Gastroesophageal sphincter (tissue), 4 donors: ENCODE measurements around the gene FNDC3B. TPM values are rescaled to one million over a fixed set of nuclear protein-coding genes. Genes with fewer than 3 reads are reported as not detected.

Source experiments
- ATAC-seq: fragments of 150-250 bp; one replicate; pipeline ENCODE4 v1.9.1; 2016; ENCODE audit warnings: mild to moderate bottlenecking, moderate library complexity
- H3K27ac ChIP-seq, 4 donors: fragments of 200-600 bp; sonication (generic) in 3 of 4; 1 replicate in 3 of 4; 2 replicates in 1 of 4; pipeline ENCODE4 v1.5.1; 2016 to 2019
- H3K27me3 ChIP-seq: fragments of 200-600 bp; sonication (generic); one replicate; pipeline ENCODE4 v1.5.1; 2019
- H3K36me3 ChIP-seq, 2 donors: fragments of 200-600 bp; sonication (generic); one replicate each; pipeline ENCODE4 v1.5.1; 2019; ENCODE audit warnings: control low read depth in 1 of 2
- H3K4me1 ChIP-seq, 3 donors: fragments of 200-600 bp; sonication (generic); 1 replicate in 2 of 3; 2 replicates in 1 of 3; pipeline ENCODE4 v1.5.1; 2016 to 2019; ENCODE audit warnings: control low read depth in 2 of 3
- H3K4me3 ChIP-seq, 2 donors: fragments of 200-600 bp; sonication (generic); one replicate each; pipeline ENCODE4 v1.5.1; 2019; ENCODE audit warnings: mild to moderate bottlenecking in 1 of 2, moderate library complexity in 1 of 2
- H3K9me3 ChIP-seq, 3 donors: fragments of 200-600 bp; sonication (generic); one replicate each; pipeline ENCODE4 v1.5.1; 2017 to 2019; ENCODE audit warnings: control low read depth in 2 of 3
- EP300 ChIP-seq: sonication (generic); formaldehyde crosslinking; IDR thresholded peaks from one replicate; pipeline ENCODE4 v1.6.1; 2017; ENCODE audit warnings: antibody characterized with exemption, mild to moderate bottlenecking
- POLR2A ChIP-seq, 2 donors: fragments of 450-650 bp; IDR thresholded peaks; one replicate each; pipeline ENCODE4 v1.6.1; 2017; ENCODE audit warnings: antibody characterized with exemption in 2 of 2, mild to moderate bottlenecking in 2 of 2, moderate library complexity in 1 of 2
- POLR2AphosphoS5 ChIP-seq: sonication (generic); formaldehyde crosslinking; IDR thresholded peaks from one replicate; pipeline ENCODE4 v1.6.1; 2017; ENCODE audit warnings: antibody characterized with exemption
- WGBS, 2 donors: methylation state at CpG; one replicate each; pipeline ENCODE4 v1.1.5; 2018; ENCODE audit warnings: low coverage in 1 of 2; 5-methylcytosine and 5-hydroxymethylcytosine counted together
- small RNA-seq, 4 donors: library from RNA; depleted of rRNA; stranded (forward); fragments of <200 nt; gene quantifications; one replicate each; pipeline ENCODE3, GENCODE V24; 2016
- total RNA-seq, 4 donors: library from RNA; depleted of rRNA; stranded (reverse); fragments of >200 nt; gene quantifications; one replicate each; pipeline ENCODE4 v1.1.0, GENCODE V29; 2016
- TF ChIP-seq, protein P1 (sequence below), 4 experiments: fragments of 200-600 bp in 2 of 4; fragments of 450-650 bp in 2 of 4; sonication (generic) in 1 of 4; IDR thresholded peaks; one replicate each; pipeline ENCODE4 v1.5.1; 2017 to 2019; ENCODE audit warnings: antibody characterized with exemption in 4 of 4, mild to moderate bottlenecking in 2 of 4, moderate library complexity in 2 of 4

FNDC3B gene
- total RNA-seq, 4 donors from 2014 or later: 53.1 to 97.2 (median 70.8) TPM

- Histone ChIP-seq H3K9me3 (no peaks in the 10 kb centered on the region), H3K4me1 (peaks cover 0 to 28% (median 8%) of the 10 kb centered on the region in 3 donors), H3K36me3 (no peaks in the 10 kb centered on the region), H3K27ac (no peak overlapping the region), H3K27me3 (peaks cover 54% of the 10 kb centered on the region), H3K4me3 (no peak overlapping the region)
- ATAC-seq: no peak
- WGBS, 2 donors: 3 to 6% methylated on average over 6 to 16 of the region's 43 CpGs
- no peak for TF ChIP-seq POLR2AphosphoS5
- TF ChIP-seq EP300: no peak
- TF ChIP-seq, protein P1, sequence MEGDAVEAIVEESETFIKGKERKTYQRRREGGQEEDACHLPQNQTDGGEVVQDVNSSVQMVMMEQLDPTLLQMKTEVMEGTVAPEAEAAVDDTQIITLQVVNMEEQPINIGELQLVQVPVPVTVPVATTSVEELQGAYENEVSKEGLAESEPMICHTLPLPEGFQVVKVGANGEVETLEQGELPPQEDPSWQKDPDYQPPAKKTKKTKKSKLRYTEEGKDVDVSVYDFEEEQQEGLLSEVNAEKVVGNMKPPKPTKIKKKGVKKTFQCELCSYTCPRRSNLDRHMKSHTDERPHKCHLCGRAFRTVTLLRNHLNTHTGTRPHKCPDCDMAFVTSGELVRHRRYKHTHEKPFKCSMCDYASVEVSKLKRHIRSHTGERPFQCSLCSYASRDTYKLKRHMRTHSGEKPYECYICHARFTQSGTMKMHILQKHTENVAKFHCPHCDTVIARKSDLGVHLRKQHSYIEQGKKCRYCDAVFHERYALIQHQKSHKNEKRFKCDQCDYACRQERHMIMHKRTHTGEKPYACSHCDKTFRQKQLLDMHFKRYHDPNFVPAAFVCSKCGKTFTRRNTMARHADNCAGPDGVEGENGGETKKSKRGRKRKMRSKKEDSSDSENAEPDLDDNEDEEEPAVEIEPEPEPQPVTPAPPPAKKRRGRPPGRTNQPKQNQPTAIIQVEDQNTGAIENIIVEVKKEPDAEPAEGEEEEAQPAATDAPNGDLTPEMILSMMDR (IDR thresholded peaks at IDR 0.05): no peak
- no peak for TF ChIP-seq POLR2A (IDR thresholded peaks at IDR 0.05)
Measured at GRCh38 chr3:172448661-172449465, 409.5 kb downstream of the FNDC3B start.

DNA sequence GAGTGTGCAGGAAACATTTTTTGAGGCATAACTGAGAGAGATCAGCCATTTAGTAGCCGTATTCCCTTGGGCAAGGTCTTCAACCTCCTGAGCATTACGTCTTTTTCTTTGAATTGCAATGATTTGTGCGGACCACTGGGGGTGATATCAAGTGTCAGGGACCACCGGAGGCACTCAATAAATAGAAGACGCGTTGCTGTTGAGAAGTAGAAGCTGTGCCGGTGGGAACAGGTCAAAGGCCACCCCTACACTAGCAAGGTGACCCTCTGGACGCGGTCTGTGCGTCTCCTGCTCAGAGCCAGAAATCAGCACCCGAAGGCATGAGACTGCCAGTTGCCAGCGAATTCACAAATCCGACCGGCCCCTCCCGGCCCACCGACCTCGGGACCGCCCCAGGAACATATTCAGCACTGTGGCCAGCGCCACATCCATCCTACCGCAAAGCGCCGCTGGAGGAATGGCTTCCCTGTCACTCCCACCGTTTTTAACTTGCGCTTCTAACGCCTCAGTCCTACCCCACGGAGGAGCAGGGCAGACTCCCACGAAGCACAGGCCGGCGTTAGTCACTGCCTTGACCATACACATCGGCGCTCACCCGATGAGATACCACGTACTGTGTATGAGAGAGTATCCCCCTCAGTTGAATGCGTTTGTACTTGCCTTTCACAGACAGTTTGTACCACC, 410.2 kb downstream of the FNDC3B start:
- TF ChIP-seq POLR2AphosphoS5: no peak
- TF ChIP-seq POLR2A (IDR thresholded peaks at IDR 0.05): no peak
- no peak for TF ChIP-seq EP300
- TF ChIP-seq, protein P1 (IDR thresholded peaks at IDR 0.05): no peak
- Histone ChIP-seq H3K4me1 (peaks cover 0 to 28% (median 8%) of the 10 kb centered on the region in 3 donors), H3K27ac (no peak overlapping the region), H3K9me3 (no peaks in the 10 kb centered on the region), H3K4me3 (no peak overlapping the region), H3K27me3 (peaks cover 54% of the 10 kb centered on the region), H3K36me3 (no peaks in the 10 kb centered on the region)
- WGBS, 2 donors: 2 to 11% methylated on average over 8 to 12 of the region's 34 CpGs
- no peak for ATAC-seq

Small RNA genes lying within 50 kb of the gene (small RNA-seq; reads per million reads assigned to genes)
- gene RN7SL141P: 0 reads per million in 4 donors

Other genes with a start within 250 kb of the FNDC3B start
- 10 to 100 TPM in 3 of 4 donors, 1 to 10 TPM in 1; 7.0 to 17.1 (median 13.6) TPM for gene PLD1, start 229.1 kb upstream of the FNDC3B start, total RNA-seq
- not detected for gene TMEM212, start 196.2 kb upstream of the FNDC3B start, total RNA-seq